NCI-H1436 treated with DMSO at 0.1 percent for 48 hours (cell line): ENCODE measurements around the gene OLAH.
"Not testable (repeated sequence)": the region's sequence is repeated elsewhere in the genome, so short reads cannot be mapped to it uniquely, and the experiment has no call there.

Experiments used
- DNase-seq: peaks from one replicate; lab custom pipeline; 2025; lab: John Stamatoyannopoulos, UW

Gene OLAH

DNA sequence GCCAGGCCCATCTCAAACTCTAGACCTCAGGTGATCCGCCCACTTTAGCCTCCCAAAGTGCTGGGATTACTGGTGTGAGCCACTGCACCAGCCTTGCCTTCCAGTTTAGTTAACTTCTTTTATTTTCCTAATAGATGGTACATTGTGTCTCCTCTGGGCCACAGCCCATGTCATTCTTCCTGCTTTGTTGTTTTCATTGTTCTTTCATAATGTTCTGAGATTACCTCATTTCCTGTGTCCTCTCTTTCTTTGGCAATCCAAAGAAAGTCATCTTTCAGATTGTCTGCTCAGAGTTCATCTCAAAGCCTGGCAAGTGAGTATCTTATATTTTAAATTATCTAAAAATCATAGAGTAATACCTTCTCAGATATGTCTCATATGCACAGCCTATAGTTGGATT, at the start of gene OLAH:
Gene OLAH (plus strand): TSS at position 270 of the 400 bp plus-strand sequence. CDS start 3,346 bp downstream, outside the sequence.
- no peak for DNase-seq

DNA sequence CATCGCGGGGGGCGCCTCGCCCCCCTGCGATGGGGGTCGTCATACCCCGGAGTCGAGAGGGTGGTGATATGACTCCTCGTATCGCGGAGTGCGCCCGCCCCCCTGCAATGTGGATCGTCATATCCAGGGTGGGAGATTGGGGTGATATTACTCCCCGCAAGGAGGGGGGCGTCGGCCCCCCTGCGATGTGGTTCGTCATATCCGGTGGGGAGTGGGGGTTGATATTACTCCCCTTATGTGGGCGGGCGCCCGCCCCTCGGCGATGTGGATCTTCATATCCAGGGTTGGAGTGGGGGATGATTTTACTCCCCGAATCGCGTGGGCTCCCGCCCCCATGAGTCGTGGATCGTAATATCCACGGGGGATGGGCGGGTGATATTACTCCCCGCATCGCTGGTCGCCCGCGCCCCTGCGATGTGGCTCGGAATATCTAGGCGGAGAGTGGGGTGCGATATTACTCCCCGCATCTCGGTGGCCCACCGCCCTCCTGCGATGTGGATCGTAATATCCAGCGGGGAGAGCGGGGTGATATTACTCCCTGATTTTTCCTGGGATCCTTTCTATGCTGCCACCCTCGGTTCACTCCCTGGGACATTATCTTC, 47.7 kb upstream of the OLAH start:
- DNase-seq: no peak

DNA sequence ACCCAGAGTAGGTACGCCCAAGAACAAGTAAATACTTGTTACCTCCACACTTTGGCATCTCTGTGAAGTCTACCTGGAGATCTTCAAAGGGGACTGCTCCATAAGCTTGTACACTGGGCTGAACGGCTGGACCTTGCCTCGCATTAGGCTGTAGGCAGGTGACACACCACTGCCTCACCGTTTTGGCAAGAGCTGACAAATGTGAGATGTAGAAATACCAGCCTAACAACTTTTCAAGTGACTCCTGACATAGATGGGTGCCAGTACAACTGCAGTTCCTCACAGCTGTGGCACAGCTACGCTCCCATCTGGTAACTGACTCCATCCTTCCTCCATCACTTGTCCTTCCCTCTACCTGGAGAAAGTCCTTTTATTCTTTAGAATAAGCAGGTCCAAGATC, 30.2 kb upstream of the OLAH start:
- DNase-seq: not testable (repeated sequence)

DNA sequence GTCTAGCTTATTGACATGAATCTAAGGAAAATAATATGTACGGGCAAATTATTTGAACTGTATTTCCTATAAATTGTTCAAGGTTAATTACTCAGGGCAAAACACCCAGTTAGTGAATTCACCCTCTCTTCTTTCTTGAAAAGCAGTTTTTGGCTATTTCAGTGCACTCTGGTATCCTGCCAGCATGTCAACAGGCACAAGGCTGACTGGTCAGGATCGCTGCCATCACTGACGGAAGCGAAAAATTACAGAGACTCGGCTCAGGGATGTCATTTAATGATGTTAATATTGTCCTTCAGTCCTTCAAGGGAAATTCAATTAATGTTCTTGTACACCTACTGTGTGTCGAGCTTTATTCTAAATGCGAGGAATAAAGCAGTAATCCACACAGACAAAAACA, 28.3 kb upstream of the OLAH start:
- no peak for DNase-seq

DNA sequence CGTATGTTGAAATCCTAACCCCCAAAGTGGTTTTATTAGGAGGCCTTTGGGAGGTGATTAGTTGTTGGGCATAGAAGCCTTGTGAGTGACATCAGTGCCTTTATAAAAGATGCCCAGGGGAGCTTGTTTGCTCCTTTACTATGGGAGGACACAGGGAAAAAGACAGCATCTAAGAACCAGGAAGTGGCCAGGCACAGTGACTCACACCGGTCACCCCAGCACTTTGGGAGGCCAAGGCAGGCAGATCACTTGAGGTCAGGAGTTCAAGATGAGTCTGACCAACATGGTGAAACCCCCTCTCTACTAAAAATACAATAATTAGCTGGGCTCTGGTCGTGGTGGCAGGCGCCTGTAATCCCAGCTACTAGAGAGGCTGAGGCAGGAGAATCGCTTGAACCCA, 22.8 kb upstream of the OLAH start:
- not testable (repeated sequence) for DNase-seq

DNA sequence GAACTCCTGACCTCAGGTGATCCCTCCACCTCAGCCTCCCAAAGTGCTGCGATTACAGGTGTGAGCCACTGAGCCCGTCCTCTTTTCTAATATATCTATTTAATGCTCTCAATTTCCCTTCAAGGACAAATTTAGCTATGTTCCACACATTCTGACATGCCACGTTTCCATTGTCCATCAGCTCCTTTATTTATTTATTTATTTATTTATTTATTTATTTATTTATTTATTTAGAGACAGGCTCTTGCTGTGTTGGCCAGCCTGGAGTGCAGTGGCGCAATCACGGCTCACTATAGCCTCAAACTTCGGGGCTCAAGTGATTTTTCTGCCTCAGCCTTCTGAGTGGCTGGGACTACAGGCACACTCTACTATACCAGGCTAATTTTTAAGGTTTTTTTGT, 20.7 kb upstream of the OLAH start:
- not testable (repeated sequence) for DNase-seq

DNA sequence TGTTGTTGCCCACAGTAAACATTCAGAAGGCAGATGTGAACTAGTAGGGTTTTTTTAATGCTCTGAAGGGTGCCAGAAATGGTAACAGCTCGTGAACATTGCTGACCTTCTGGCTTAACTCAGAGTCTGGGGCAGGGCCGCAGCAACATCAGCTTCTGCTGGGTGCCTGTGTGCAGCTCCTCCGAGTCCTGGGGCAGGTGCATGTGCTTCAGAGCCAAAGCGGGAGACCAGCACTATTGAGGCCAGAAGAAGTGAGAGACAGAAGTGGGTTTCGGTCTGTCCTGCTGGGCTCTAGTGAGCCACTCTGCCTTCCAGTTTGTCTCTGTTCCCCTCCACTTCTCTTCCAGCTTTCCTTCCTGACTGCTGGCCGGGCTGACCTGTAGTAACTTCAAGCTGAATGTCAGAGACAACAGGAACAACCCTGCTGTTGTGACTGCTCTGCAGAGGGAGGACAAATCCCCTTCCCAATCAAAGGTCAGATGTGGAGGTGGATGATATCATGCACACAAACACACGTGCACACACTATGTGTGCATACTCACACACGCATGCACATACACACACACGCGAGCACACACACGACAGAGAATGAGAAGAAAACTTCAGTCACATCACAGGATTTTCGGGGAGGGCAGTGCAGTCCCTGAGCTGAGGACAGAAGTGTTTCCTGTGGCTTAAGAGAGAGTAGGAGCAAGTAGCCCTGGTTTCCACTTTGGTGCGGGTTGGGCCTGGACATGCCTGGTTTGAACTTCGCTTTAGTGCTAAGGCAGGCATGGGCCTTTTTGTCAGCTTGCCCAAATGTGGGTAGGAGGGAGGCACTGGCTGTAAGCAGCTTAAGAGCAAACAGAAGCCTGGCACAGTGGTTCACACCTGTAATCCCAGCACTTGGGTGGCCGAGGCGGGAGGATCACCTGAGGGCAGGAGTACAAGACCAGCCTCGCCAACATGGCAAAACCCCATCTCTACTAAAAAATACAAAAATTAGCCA, 19.4 kb upstream of the OLAH start:
- not testable (repeated sequence) for DNase-seq

DNA sequence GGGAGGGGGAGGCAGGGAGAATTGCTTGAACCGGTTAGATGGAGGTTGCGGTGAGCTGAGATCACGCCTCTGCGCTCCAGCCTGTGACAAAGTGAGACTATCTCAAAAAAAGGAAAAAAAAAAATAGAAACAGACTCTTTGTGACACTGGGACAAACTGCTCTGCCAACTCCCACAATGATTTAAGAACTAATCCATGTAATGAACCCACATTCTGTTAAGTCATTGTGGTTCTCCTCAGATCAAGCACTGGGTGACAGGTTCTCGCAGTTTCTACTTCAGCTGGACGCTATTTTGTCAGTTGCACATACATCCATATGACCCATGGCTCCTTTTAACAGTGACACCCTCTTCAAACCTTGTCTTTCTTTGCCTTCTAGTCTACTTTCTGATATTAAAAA, 18.7 kb upstream of the OLAH start:
- not testable (repeated sequence) for DNase-seq

DNA sequence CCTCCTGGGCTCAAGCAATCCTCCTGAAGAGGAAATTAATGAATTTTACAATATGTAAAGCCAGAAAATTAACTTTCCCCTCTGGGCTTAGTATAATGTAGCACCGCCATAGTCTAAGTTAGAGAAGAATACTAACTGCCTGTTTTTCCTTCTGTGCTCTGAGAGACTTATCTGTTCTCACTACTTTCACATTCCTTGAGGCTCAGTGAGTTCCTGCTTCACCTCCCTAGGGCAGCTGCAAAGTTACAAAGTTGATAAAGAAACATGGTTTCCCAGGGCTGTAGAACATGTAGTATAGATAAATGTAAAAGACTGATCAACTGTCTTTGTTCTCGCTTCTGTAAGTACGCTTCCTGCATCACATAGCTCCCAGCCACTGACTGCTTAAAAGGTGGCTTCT, 16.0 kb upstream of the OLAH start:
- no peak for DNase-seq

DNA sequence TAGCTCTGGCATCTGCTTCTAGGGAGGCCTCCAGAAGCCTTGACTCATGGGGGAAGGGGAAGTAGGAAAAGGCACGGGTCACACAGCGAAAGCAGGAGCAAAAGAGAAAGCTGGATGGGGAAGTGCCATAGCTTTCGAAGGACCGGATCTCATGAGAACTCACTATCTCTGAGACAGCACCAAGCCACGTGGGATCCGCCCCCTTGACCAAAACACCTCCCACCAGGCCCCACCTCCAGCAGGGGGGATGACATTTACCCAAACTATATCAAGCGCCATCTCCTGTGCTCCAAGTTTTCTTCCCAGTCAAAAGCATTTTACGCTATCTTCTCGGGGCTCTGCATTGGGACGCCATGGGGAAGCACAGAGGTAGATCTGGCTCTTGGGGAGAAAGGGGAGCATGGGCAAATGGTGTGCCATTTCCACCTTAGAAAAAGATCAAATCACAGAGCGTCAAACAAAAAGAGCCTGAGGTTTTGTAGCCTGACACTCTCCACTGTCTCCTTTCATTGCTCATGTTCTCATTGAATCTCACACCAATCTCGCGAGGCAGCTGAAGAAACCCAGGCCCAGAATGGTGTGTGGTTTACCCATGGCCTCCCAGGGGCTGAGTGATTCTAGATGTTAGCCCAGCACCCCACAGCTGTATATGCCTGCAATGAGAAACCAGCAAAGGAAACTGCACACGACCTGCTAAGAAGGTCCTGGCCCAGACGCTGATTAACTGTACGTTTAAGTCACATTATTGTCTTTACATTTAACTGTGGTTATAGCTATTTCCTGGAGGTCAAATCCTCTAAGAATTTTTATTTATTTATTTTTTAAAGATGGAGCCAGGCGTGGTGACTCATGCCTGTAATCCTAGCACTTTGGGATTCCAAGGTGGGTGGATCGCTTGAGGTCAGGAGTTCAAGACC, 8.1 kb upstream of the OLAH start:
- no peak for DNase-seq

DNA sequence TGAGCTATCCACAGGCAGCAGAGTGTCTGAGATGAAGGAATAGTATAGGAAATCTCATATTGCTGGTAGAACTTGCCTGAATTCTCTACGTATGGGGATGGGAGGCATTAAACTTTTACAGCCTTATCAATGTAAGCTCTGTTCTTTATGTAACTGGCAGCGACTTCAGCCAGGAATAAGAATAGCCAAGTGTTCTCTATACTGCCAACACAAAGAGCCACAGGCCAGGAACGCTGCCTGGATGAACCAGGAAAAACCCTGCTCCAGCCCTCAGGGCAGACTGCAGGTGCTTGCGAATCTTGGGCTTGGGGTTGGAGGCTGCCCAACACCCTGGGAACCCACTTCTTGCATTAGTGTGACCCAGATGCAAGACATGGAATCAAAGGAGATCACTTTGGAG, 6.1 kb upstream of the OLAH start:
- DNase-seq: no peak

DNA sequence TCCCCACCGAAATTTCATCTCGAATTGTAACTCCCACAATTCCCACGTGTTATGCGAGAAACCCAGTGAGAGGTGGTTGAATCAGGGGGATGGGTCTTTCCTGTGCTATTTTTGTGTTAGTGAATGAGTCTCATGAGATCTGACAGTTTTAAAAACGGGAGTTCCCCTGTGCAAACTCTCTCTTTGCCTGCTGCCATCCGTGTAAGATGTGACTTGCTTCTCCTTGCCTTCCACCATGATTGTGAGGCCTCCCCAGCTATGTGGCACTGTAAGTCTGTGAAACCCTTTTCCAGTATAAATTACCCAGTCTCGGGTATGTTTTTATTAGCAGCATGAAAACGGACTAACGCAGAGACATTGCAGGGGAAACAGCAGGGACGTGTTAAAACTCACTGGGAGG, 5.3 kb upstream of the OLAH start:
- DNase-seq: no peak

DNA sequence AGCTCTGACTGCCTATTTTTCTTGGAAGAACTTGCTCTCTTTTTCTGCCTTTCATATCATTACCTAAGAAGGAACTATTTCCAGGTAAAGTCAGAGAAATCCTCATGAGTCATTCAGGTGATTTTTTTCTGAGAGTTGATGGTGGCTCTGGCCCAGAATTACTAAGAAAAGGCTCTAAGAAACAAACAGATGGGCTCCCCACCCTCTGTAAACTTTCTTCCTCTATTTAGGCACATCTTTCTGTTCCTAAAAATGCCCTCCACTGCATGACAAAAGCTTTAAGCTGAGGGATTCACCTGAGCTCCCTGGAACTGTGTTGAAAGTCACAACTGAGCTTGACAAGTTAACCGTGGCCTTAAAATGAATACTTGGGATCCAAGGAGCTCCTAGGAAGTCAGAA, 1.6 kb downstream of the OLAH start:
- DNase-seq: no peak

DNA sequence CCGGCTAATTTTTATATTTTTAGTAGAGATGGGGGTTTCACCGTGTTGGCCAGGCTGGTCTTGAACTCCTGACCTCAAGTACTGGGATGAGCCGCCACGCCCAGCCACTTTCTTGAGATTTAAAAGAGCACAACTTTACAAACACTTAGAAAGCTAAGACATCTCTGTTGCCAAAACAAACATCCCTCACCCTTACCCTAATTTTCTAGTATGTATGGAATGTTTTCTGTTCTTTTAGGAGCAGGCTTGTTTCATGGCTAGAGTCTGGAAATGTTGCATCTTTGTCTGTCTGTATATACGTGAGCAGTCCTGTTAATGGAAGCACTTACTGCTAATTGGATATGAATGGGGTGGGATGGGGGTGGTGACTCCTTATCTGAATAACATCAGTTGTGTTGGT, 2.9 kb downstream of the OLAH start:
- DNase-seq: no peak

DNA sequence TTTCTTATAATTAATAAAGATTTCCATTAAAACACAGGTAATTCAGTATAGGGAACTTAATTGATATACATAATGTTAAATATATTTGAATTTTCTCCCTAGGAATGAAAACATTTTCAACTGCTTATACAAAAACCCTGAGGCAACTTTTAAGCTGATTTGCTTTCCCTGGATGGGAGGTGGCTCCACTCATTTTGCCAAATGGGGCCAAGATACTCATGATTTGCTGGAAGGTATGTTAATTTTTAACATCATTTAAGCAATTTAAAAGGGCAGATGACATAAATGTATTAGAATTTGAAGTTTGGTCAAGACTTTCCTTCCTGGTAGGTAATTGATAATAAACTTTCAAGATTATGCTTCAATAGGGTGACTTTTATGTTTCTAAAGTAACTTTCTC, 5.8 kb downstream of the OLAH start:
- no peak for DNase-seq

DNA sequence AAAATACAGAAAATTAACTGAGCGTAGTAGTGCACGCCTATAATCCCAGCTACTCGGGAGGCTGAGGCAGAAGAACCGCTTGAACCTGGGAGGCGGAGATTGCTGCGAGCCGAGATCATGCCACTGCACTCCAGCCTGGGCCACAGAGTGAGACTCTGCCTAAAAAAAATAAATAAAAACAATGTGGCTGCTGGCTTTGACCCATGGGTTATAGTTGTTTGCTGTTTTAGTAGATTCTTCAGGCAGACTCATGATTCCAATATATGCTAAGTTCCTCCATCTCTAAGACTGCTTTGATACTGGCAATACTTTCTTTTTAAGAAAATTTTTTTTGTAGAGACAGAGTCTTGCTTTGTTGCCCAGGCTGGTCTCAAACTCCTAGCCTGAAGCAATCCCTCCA, 8.4 kb downstream of the OLAH start:
- DNase-seq: no peak

DNA sequence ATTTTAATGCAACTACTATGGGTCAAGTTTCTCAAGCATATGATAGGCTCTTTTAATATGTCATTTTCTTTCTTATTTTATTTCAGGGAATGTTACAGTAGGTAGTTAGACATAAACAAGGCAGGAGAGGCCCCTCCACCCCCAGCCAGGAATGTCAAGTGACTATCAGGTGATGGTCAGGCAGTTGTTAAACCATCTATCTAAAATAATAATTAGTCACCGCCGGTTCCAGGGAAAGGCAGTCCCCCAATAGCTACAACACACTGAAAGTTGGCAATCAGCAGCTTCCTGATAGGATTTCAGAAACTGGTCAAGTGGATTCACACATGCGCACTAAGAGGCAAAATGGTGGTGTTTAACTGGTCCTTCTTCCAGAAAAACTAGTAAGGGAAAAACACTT, 9.3 kb downstream of the OLAH start:
- DNase-seq: no peak

DNA sequence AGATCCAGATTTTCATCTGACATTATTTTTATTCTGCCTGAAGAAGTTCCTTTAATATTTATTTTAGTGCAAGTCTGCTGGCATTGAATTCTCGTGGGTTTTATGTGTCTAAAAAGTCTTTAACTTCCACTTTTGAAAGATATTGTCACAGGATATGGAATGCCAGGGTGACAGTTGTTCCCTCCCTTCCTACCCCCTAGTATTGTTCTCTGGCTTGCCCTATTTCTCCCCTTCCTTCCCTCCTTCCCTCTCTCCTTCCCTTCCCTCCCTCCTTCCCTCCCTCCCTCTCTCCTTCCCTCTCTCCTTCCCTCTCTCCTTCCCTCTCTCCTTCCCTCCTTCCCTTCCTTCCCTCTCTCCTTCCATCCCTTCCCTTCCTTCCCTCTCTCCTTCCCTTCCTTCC, 14.9 kb downstream of the OLAH start:
- no peak for DNase-seq

DNA sequence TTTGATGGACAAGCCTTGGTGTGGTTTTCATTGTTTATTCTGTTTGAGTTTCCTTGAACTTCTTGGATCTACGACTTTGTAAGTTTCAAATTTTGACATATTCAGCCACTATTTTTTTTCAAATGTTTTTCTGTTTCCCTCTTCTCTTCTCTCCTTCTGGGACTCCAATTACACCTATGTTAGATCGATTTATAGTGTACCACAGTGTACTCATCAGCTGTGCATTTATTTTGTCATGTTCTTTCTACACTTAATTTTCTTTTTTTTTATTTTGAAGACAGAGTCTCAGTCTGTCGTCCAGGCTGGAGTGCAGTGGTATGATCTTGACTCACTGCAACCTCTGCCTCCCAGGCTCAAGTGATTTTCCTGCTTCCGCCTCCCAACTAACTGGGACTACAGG, 16.2 kb downstream of the OLAH start:
- no peak for DNase-seq

DNA sequence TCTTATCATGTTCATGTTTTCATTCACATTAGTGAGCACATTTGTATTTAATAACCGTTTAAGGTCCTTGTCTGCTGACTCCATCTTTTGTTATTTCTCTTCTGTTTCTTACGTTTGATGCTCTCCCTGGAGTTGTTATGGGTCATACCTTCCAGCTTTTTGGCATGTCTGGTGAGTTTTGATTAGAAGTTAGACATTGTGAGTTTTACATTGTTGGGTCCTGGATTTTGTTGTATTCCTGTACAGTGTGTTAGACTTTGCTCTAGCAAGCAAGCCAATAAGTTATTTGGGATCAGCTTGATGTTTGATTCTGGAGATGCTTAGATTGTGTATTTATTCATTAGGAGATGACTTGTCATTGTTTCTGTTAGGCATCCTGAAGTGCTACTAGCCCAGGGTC, 16.9 kb downstream of the OLAH start:
- DNase-seq: no peak

DNA sequence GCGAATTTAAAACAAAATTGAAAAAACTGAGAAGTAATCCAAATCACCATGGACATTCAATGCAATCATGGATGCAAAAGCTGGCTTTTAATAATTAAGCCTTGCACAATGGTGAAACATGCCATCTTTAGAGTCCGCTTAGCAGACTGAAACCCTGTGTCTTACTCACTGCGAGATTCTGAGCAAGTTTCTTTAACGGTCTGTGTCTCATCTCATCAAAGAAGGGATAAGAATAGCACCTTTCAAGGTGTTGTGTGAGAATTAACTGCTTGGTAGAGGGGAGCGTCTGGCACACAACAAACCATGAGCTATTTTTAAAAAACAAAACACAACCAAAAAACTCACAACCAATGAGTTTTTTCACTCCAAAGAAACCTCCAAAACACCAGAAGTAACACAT, 23.4 kb downstream of the OLAH start:
- DNase-seq: no peak

DNA sequence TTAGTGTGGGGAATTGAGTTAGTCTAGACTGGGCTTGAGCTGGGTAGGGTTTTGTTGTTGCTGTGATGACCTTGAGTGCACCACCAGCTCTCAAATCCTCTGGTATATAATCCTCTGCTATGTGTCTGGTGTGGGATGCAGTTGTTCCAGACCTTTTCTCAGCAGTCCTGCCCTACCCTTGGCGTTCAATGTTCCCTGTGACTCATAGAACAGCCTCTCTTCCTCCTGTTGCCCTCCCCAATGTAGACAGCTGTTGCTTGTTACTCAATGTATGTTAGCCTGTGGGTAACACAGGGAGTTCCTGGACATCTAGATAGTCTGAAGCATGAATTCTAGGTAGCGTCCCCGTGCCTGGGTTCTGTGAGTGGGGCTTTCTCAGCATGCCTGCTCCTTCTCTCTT, 25.1 kb downstream of the OLAH start:
- no peak for DNase-seq
